Fibroblast of pulmonary artery (primary cell): ENCODE results near the gene PHKG2.
"Not testable (repeated sequence)": the region's sequence is repeated elsewhere in the genome, so short reads cannot be mapped to it uniquely, and the experiment has no call there.

Source experiments
- DNase-seq: peaks from one replicate; pipeline ENCODE4 v3.0.0-alpha.2; 2010; ENCODE audit warnings: low read depth
- H3K4me3 ChIP-seq: replicated peaks from 2 replicates; pipeline ENCODE4 v1.5.1; 2011; ENCODE audit warnings: low read depth, mild to moderate bottlenecking, control low read depth, low read length, moderate library complexity
- CTCF ChIP-seq: IDR thresholded peaks from 2 replicates; pipeline ENCODE4 v1.5.1; 2011; ENCODE audit warnings: mild to moderate bottlenecking, control low read depth, low read length, inconsistent platforms; ENCODE audit errors: missing control alignments

PHKG2 gene

GRCh38 chr16:30747799-30748633 is at the start of gene PHKG2:
Gene PHKG2, plus strand, starts transcription at chr16:30748425. Its CDS starts 396 bp downstream, at chr16:30748821.
- DNase-seq: peak; percentile 99
- H3K4me3 ChIP-seq: peak within 1 kb of the TSS; percentile 80
- TF ChIP-seq CTCF: no peak

- peak; percentile 83 for DNase-seq
- no peak for TF ChIP-seq CTCF
These were observed 49.2 kb upstream of the PHKG2 start, which contains the start of gene SRCAP for GRCh38 chr16:30698816-30699614. Gene SRCAP, plus strand, starts transcription at chr16:30699171. Its CDS starts 1,654 bp downstream, at chr16:30700825.

GRCh38 chr16:30699615-30700099 is 48.6 kb upstream of the PHKG2 start:
- H3K4me3 ChIP-seq: peak overlapping the region; percentile 95
- DNase-seq: no peak
- no peak for TF ChIP-seq CTCF

More at GRCh38 chr16:30698816-30699614, 49.2 kb upstream of the PHKG2 start, which contains the start of gene SRCAP:
- H3K4me3 ChIP-seq: peak within 1 kb of the TSS; percentile 95

- peak; percentile 62 for DNase-seq
- H3K4me3 ChIP-seq: peak overlapping the region; percentile 95
- TF ChIP-seq CTCF: no peak
These were observed 47.7 kb upstream of the PHKG2 start for GRCh38 chr16:30700491-30700890.

- TF ChIP-seq CTCF: no peak
- peak overlapping the region; percentile 95 for H3K4me3 ChIP-seq
- DNase-seq: no peak
These were observed 47.3 kb upstream of the PHKG2 start for GRCh38 chr16:30700971-30701370.

GRCh38 chr16:30703071-30703470 is 45.2 kb upstream of the PHKG2 start:
- H3K4me3 ChIP-seq, DNase-seq: not testable (repeated sequence)

- no peak for TF ChIP-seq CTCF
- H3K4me3 ChIP-seq: no peak overlapping the region
- no peak for DNase-seq
These were observed 44.3 kb upstream of the PHKG2 start for GRCh38 chr16:30703971-30704370.
